Measurements from ENCODE around the gene RAPGEF2.
A peak's percentile ranks its signal among the peaks of the same experiment; 100 is the strongest.

Gene RAPGEF2

GRCh38 chr4:159101988-159102621, 774 bp upstream of the RAPGEF2 start:
- Histone ChIP-seq H3K9me3 (ENCODE audit: insufficient read depth, low read length) (no peaks in the 10 kb centered on the region), H3K9ac (ENCODE audit: insufficient read length, low read depth) (peak overlapping the region; percentile 77), H3K36me3 (ENCODE audit: insufficient read depth, insufficient read length, low read length) (no peaks in the 10 kb centered on the region), H3K27me3 (ENCODE audit: insufficient read depth, insufficient read length) (peaks cover 18% of the 10 kb centered on the region), H3K4me1 (ENCODE audit: insufficient read depth, insufficient read length) (peaks cover 3% of the 10 kb centered on the region), H3K4me3 (ENCODE audit: insufficient read length, low read depth) (peak overlapping the region; percentile 37)
- no peak for DNase-seq (ENCODE audit: low read depth, low spot score)
- TF ChIP-seq YY1 (IDR thresholded peaks at IDR 0.05; ENCODE audit: insufficient read depth, insufficient read length) (no peak), ZNF274 (IDR thresholded peaks at IDR 0.05; ENCODE audit: low read depth, low read length) (no peak)

- Histone ChIP-seq H3K27me3 (ENCODE audit: insufficient read depth, insufficient read length) (peaks cover 18% of the 10 kb centered on the region), H3K4me1 (ENCODE audit: insufficient read depth, insufficient read length) (no peaks in the 10 kb centered on the region), H3K9ac (ENCODE audit: insufficient read length, low read depth) (peak overlapping the region; percentile 88), H3K36me3 (ENCODE audit: insufficient read depth, insufficient read length, low read length) (no peaks in the 10 kb centered on the region), H3K4me3 (ENCODE audit: insufficient read length, low read depth) (peak overlapping the region; percentile 73), H3K9me3 (ENCODE audit: insufficient read depth, low read length) (no peaks in the 10 kb centered on the region)
- no peak for DNase-seq (ENCODE audit: low read depth, low spot score)
- TF ChIP-seq YY1 (IDR thresholded peaks at IDR 0.05; ENCODE audit: insufficient read depth, insufficient read length): no peak
- TF ChIP-seq SUZ12 (IDR thresholded peaks at IDR 0.05; ENCODE audit: extremely low read depth, insufficient read depth, insufficient read length): no peak
- TF ChIP-seq ZNF274 (IDR thresholded peaks at IDR 0.05; ENCODE audit: low read depth, low read length): no peak
Observed at GRCh38 chr4:159103384-159103990, 608 bp downstream of the RAPGEF2 start.

- Histone ChIP-seq H3K27me3 (ENCODE audit: insufficient read depth, insufficient read length) (peaks cover 18% of the 10 kb centered on the region), H3K9ac (ENCODE audit: insufficient read length, low read depth) (peak overlapping the region; percentile 77), H3K4me1 (ENCODE audit: insufficient read depth, insufficient read length) (no peaks in the 10 kb centered on the region), H3K9me3 (ENCODE audit: insufficient read depth, low read length) (no peaks in the 10 kb centered on the region), H3K4me3 (ENCODE audit: insufficient read length, low read depth) (peak overlapping the region; percentile 73), H3K36me3 (ENCODE audit: insufficient read depth, insufficient read length, low read length) (no peaks in the 10 kb centered on the region)
- TF ChIP-seq SUZ12 (IDR thresholded peaks at IDR 0.05; ENCODE audit: extremely low read depth, insufficient read depth, insufficient read length): no peak
- TF ChIP-seq ZNF274 (IDR thresholded peaks at IDR 0.05; ENCODE audit: low read depth, low read length): no peak
- no peak for TF ChIP-seq YY1 (IDR thresholded peaks at IDR 0.05; ENCODE audit: insufficient read depth, insufficient read length)
- DNase-seq (ENCODE audit: low read depth, low spot score): no peak
Observed at GRCh38 chr4:159104694-159105414, 2.0 kb downstream of the RAPGEF2 start.

GRCh38 chr4:159105761-159106243, 2.9 kb downstream of the RAPGEF2 start:
- Histone ChIP-seq H3K9ac (ENCODE audit: insufficient read length, low read depth) (no peak overlapping the region), H3K4me3 (ENCODE audit: insufficient read length, low read depth) (no peak overlapping the region), H3K27me3 (ENCODE audit: insufficient read depth, insufficient read length) (peaks cover 16% of the 10 kb centered on the region), H3K4me1 (ENCODE audit: insufficient read depth, insufficient read length) (no peaks in the 10 kb centered on the region), H3K9me3 (ENCODE audit: insufficient read depth, low read length) (no peaks in the 10 kb centered on the region), H3K36me3 (ENCODE audit: insufficient read depth, insufficient read length, low read length) (no peaks in the 10 kb centered on the region)
- no peak for TF ChIP-seq ZNF274 (IDR thresholded peaks at IDR 0.05; ENCODE audit: low read depth, low read length)
- DNase-seq (ENCODE audit: low read depth, low spot score): no peak

GRCh38 chr4:159106636-159107035, 3.8 kb downstream of the RAPGEF2 start:
- no peak for DNase-seq (ENCODE audit: low read depth, low spot score)
- Histone ChIP-seq H3K36me3 (ENCODE audit: insufficient read depth, insufficient read length, low read length) (no peaks in the 10 kb centered on the region), H3K9me3 (ENCODE audit: insufficient read depth, low read length) (no peaks in the 10 kb centered on the region), H3K4me1 (ENCODE audit: insufficient read depth, insufficient read length) (no peaks in the 10 kb centered on the region), H3K4me3 (ENCODE audit: insufficient read length, low read depth) (no peak overlapping the region), H3K27me3 (ENCODE audit: insufficient read depth, insufficient read length) (peaks cover 8% of the 10 kb centered on the region), H3K9ac (ENCODE audit: insufficient read length, low read depth) (no peak overlapping the region)
- TF ChIP-seq YY1 (IDR thresholded peaks at IDR 0.05; ENCODE audit: insufficient read depth, insufficient read length) (no peak), SUZ12 (IDR thresholded peaks at IDR 0.05; ENCODE audit: extremely low read depth, insufficient read depth, insufficient read length) (no peak), ZNF274 (IDR thresholded peaks at IDR 0.05; ENCODE audit: low read depth, low read length) (no peak)

- no peak overlapping the region for H3K9ac ChIP-seq (ENCODE audit: insufficient read length, low read depth)
- H3K27me3 ChIP-seq (ENCODE audit: insufficient read depth, insufficient read length): peaks cover under 1% of the 10 kb centered on the region
- H3K4me3 ChIP-seq (ENCODE audit: insufficient read length, low read depth): no peak overlapping the region
- DNase-seq (ENCODE audit: low read depth, low spot score): no peak
- H3K36me3 ChIP-seq (ENCODE audit: insufficient read depth, insufficient read length, low read length): no peaks in the 10 kb centered on the region
- no peak for TF ChIP-seq YY1 (IDR thresholded peaks at IDR 0.05; ENCODE audit: insufficient read depth, insufficient read length)
- no peak for TF ChIP-seq ZNF274 (IDR thresholded peaks at IDR 0.05; ENCODE audit: low read depth, low read length)
- TF ChIP-seq SUZ12 (IDR thresholded peaks at IDR 0.05; ENCODE audit: extremely low read depth, insufficient read depth, insufficient read length): no peak
- H3K4me1 ChIP-seq (ENCODE audit: insufficient read depth, insufficient read length): no peaks in the 10 kb centered on the region
- no peaks in the 10 kb centered on the region for H3K9me3 ChIP-seq (ENCODE audit: insufficient read depth, low read length)
Observed at GRCh38 chr4:159107203-159107925, 4.5 kb downstream of the RAPGEF2 start.

GRCh38 chr4:159108124-159108523, 5.2 kb downstream of the RAPGEF2 start:
- no peaks in the 10 kb centered on the region for H3K36me3 ChIP-seq (ENCODE audit: insufficient read depth, insufficient read length, low read length)
- no peak for TF ChIP-seq YY1 (IDR thresholded peaks at IDR 0.05; ENCODE audit: insufficient read depth, insufficient read length)
- TF ChIP-seq SUZ12 (IDR thresholded peaks at IDR 0.05; ENCODE audit: extremely low read depth, insufficient read depth, insufficient read length): no peak
- TF ChIP-seq ZNF274 (IDR thresholded peaks at IDR 0.05; ENCODE audit: low read depth, low read length): no peak
- H3K4me3 ChIP-seq (ENCODE audit: insufficient read length, low read depth): no peak overlapping the region
- DNase-seq (ENCODE audit: low read depth, low spot score): no peak
- H3K9me3 ChIP-seq (ENCODE audit: insufficient read depth, low read length): no peaks in the 10 kb centered on the region
- H3K27me3 ChIP-seq (ENCODE audit: insufficient read depth, insufficient read length): no peaks in the 10 kb centered on the region
- H3K4me1 ChIP-seq (ENCODE audit: insufficient read depth, insufficient read length): no peaks in the 10 kb centered on the region
- H3K9ac ChIP-seq (ENCODE audit: insufficient read length, low read depth): no peak overlapping the region
